ENCODE measurements around the gene SCAMP5. TPM values are rescaled to one million over a fixed set of nuclear protein-coding genes. Genes with fewer than 3 reads are reported as not detected.
A peak's percentile ranks its signal among the peaks of the same experiment; 100 is the strongest.

The SCAMP5 gene
- total RNA-seq, 2 donors from 2014 or later: 3.7 to 11.4 TPM

GRCh38 chr15:75067123-75067830, 71.9 kb downstream of the SCAMP5 start:
- Mint-ChIP-seq H3K9me3 (no peaks in the 10 kb centered on the region), H3K27ac (peak overlapping the region in 1 of 2 donors; percentile 22), H3K36me3 (peaks cover 6 to 17% of the 10 kb centered on the region in 2 donors)
- peak; percentile 86 to 92 for ATAC-seq
- DNase-seq (ENCODE audit: low spot score in 2 of 2): peak; percentile 35 to 66

- H3K36me3 Mint-ChIP-seq: peaks cover 6 to 18% of the 10 kb centered on the region in 2 donors
- ATAC-seq (no peak), DNase-seq (ENCODE audit: low spot score in 2 of 2) (no peak)
- H3K9me3 Mint-ChIP-seq: no peaks in the 10 kb centered on the region
- H3K27ac Mint-ChIP-seq: no peak overlapping the region
These were observed 73.4 kb downstream of the SCAMP5 start for GRCh38 chr15:75068748-75069147.

- Mint-ChIP-seq H3K9me3 (no peaks in the 10 kb centered on the region), H3K36me3 (peaks cover 6 to 18% of the 10 kb centered on the region in 2 donors), H3K27ac (no peak overlapping the region)
- peak in 1 of 2 donors; percentile 27 for ATAC-seq
- no peak for DNase-seq (ENCODE audit: low spot score in 2 of 2)
These were observed 74.0 kb downstream of the SCAMP5 start for GRCh38 chr15:75069301-75069925.

- no peak for ATAC-seq
- Mint-ChIP-seq H3K36me3 (peaks cover 13 to 17% of the 10 kb centered on the region in 2 donors), H3K27ac (no peak overlapping the region), H3K9me3 (peaks cover 5% of the 10 kb centered on the region in 2 donors)
- DNase-seq (ENCODE audit: low spot score in 2 of 2): no peak
These were observed 75.3 kb downstream of the SCAMP5 start for GRCh38 chr15:75070674-75071073.

Other genes starting within 250 kb of the SCAMP5 start
- gene CYP1A2, start 246.7 kb upstream of the SCAMP5 start, total RNA-seq: not detected
- gene CSK, start 213.5 kb upstream of the SCAMP5 start, total RNA-seq: 100 to 1,000 TPM; 231 to 297 TPM
- 1 to 10 TPM in 1 of 2 donors, under 1 TPM in 1; 0.27 to 1.1 TPM for gene LMAN1L, start 182.7 kb upstream of the SCAMP5 start, total RNA-seq
- gene CPLX3, start 168.9 kb upstream of the SCAMP5 start, total RNA-seq: under 1 TPM in 1 of 2 donors, not detected in 1; 0.25 TPM
- 10 to 100 TPM; 37.6 to 50.3 TPM for gene ULK3, start 152.4 kb upstream of the SCAMP5 start, total RNA-seq
- 10 to 100 TPM; 79.5 to 92.7 TPM for gene SCAMP2, start 122.2 kb upstream of the SCAMP5 start, total RNA-seq
- 10 to 100 TPM; 22.0 to 98.0 TPM for gene MPI, start 105.5 kb upstream of the SCAMP5 start, total RNA-seq
- gene FAM219B, start 88.7 kb upstream of the SCAMP5 start, total RNA-seq: 10 to 100 TPM; 61.7 to 66.2 TPM
- gene COX5A, start 57.5 kb upstream of the SCAMP5 start, total RNA-seq: 100 to 1,000 TPM; 314 to 323 TPM
- 1 to 10 TPM; 3.4 to 6.6 TPM for gene RPP25, start 38.8 kb upstream of the SCAMP5 start, total RNA-seq
- 10 to 100 TPM; 16.3 to 20.4 TPM for gene PPCDC, start 28.0 kb downstream of the SCAMP5 start, total RNA-seq
- 10 to 100 TPM; 17.5 to 22.8 TPM for gene C15orf39, start 206.3 kb downstream of the SCAMP5 start, total RNA-seq

Data from activated naive CD4-positive, alpha-beta T cell treated with anti-CD3 and anti-CD28 coated beads, Interleukin-2, amount 50 U/mL, for 72 hours (primary cell).